ENCODE data around the gene TMEM9B. TPM values are rescaled to one million over a fixed set of nuclear protein-coding genes. Genes with fewer than 3 reads are reported as not detected.

Gene TMEM9B
- total and polyA plus RNA-seq, 2 experiments from 2014 or later: 10.4 to 12.9 TPM

DNA sequence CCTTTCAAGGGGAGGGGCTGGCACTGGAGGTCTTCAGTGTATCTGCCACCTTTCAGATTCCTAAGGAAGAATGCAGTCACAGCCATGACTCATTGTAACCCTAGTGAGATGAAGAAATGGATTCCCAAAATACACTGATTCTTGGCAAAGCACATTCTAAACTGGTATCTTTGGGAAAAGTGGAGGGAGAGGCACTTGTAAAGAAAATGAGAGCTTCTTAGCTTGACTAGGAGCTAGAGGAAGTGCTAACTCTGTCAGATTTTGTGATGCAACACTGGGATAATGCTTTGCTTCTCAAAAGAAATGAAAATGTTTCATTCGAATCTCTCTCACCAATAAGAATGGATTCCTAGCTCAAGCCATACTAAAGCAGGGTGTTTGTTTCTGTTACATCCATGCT, 25.2 kb upstream of the TMEM9B start:
- no peak overlapping the region for H3K4me2 ChIP-seq
- H3K36me3 Mint-ChIP-seq (ENCODE audit: low read depth): no peaks in the 10 kb centered on the region
- no peaks in the 10 kb centered on the region for H3K79me2 ChIP-seq (replicated peaks; ENCODE audit: insufficient read depth)
- H3K4me3 ChIP-seq: no peak overlapping the region
- H3K27me3 Mint-ChIP-seq (ENCODE audit: insufficient read depth, low read depth, poor library complexity): no peaks in the 10 kb centered on the region
- no peak for TF ChIP-seq ZNF114 (CRISPR knock-in tag; IDR thresholded peaks at IDR 0.05)
- TF ChIP-seq NANOG (IDR thresholded peaks at IDR 0.05; ENCODE audit: borderline replicate concordance): no peak
- no peak for TF ChIP-seq CREB1 (CRISPR knock-in tag; IDR thresholded peaks at IDR 0.05; ENCODE audit: low read depth)
- TF ChIP-seq EZH2 (IDR thresholded peaks at IDR 0.05; ENCODE audit: low read depth, unreplicated experiment): no peak
- TF ChIP-seq, protein P1, sequence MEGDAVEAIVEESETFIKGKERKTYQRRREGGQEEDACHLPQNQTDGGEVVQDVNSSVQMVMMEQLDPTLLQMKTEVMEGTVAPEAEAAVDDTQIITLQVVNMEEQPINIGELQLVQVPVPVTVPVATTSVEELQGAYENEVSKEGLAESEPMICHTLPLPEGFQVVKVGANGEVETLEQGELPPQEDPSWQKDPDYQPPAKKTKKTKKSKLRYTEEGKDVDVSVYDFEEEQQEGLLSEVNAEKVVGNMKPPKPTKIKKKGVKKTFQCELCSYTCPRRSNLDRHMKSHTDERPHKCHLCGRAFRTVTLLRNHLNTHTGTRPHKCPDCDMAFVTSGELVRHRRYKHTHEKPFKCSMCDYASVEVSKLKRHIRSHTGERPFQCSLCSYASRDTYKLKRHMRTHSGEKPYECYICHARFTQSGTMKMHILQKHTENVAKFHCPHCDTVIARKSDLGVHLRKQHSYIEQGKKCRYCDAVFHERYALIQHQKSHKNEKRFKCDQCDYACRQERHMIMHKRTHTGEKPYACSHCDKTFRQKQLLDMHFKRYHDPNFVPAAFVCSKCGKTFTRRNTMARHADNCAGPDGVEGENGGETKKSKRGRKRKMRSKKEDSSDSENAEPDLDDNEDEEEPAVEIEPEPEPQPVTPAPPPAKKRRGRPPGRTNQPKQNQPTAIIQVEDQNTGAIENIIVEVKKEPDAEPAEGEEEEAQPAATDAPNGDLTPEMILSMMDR (conservative IDR thresholded peaks at IDR 0.05; ENCODE audit: low read depth in 2 of 2): no peak
- TF ChIP-seq, protein P2, sequence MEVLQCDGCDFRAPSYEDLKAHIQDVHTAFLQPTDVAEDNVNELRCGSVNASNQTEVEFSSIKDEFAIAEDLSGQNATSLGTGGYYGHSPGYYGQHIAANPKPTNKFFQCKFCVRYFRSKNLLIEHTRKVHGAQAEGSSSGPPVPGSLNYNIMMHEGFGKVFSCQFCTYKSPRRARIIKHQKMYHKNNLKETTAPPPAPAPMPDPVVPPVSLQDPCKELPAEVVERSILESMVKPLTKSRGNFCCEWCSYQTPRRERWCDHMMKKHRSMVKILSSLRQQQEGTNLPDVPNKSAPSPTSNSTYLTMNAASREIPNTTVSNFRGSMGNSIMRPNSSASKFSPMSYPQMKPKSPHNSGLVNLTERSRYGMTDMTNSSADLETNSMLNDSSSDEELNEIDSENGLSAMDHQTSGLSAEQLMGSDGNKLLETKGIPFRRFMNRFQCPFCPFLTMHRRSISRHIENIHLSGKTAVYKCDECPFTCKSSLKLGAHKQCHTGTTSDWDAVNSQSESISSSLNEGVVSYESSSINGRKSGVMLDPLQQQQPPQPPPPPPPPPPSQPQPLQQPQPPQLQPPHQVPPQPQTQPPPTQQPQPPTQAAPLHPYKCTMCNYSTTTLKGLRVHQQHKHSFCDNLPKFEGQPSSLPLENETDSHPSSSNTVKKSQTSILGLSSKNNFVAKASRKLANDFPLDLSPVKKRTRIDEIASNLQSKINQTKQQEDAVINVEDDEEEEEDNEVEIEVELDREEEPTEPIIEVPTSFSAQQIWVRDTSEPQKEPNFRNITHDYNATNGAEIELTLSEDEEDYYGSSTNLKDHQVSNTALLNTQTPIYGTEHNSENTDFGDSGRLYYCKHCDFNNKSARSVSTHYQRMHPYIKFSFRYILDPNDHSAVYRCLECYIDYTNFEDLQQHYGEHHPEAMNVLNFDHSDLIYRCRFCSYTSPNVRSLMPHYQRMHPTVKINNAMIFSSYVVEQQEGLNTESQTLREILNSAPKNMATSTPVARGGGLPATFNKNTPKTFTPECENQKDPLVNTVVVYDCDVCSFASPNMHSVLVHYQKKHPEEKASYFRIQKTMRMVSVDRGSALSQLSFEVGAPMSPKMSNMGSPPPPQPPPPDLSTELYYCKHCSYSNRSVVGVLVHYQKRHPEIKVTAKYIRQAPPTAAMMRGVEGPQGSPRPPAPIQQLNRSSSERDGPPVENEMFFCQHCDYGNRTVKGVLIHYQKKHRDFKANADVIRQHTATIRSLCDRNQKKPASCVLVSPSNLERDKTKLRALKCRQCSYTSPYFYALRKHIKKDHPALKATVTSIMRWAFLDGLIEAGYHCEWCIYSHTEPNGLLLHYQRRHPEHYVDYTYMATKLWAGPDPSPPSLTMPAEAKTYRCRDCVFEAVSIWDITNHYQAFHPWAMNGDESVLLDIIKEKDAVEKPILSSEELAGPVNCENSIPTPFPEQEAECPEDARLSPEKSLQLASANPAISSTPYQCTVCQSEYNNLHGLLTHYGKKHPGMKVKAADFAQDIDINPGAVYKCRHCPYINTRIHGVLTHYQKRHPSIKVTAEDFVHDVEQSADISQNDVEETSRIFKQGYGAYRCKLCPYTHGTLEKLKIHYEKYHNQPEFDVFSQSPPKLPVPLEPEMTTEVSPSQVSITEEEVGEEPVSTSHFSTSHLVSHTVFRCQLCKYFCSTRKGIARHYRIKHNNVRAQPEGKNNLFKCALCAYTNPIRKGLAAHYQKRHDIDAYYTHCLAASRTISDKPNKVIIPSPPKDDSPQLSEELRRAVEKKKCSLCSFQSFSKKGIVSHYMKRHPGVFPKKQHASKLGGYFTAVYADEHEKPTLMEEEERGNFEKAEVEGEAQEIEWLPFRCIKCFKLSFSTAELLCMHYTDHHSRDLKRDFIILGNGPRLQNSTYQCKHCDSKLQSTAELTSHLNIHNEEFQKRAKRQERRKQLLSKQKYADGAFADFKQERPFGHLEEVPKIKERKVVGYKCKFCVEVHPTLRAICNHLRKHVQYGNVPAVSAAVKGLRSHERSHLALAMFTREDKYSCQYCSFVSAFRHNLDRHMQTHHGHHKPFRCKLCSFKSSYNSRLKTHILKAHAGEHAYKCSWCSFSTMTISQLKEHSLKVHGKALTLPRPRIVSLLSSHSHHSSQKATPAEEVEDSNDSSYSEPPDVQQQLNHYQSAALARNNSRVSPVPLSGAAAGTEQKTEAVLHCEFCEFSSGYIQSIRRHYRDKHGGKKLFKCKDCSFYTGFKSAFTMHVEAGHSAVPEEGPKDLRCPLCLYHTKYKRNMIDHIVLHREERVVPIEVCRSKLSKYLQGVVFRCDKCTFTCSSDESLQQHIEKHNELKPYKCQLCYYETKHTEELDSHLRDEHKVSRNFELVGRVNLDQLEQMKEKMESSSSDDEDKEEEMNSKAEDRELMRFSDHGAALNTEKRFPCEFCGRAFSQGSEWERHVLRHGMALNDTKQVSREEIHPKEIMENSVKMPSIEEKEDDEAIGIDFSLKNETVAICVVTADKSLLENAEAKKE (CRISPR knock-in tag; IDR thresholded peaks at IDR 0.05): no peak
- TF ChIP-seq, protein P3, sequence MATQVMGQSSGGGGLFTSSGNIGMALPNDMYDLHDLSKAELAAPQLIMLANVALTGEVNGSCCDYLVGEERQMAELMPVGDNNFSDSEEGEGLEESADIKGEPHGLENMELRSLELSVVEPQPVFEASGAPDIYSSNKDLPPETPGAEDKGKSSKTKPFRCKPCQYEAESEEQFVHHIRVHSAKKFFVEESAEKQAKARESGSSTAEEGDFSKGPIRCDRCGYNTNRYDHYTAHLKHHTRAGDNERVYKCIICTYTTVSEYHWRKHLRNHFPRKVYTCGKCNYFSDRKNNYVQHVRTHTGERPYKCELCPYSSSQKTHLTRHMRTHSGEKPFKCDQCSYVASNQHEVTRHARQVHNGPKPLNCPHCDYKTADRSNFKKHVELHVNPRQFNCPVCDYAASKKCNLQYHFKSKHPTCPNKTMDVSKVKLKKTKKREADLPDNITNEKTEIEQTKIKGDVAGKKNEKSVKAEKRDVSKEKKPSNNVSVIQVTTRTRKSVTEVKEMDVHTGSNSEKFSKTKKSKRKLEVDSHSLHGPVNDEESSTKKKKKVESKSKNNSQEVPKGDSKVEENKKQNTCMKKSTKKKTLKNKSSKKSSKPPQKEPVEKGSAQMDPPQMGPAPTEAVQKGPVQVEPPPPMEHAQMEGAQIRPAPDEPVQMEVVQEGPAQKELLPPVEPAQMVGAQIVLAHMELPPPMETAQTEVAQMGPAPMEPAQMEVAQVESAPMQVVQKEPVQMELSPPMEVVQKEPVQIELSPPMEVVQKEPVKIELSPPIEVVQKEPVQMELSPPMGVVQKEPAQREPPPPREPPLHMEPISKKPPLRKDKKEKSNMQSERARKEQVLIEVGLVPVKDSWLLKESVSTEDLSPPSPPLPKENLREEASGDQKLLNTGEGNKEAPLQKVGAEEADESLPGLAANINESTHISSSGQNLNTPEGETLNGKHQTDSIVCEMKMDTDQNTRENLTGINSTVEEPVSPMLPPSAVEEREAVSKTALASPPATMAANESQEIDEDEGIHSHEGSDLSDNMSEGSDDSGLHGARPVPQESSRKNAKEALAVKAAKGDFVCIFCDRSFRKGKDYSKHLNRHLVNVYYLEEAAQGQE (IDR thresholded peaks at IDR 0.05; ENCODE audit: unreplicated experiment): no peak
- TF ChIP-seq JUNB (IDR thresholded peaks at IDR 0.05; ENCODE audit: unreplicated experiment): no peak
- no peak for TF ChIP-seq POLR2AphosphoS5 (IDR thresholded peaks at IDR 0.05; ENCODE audit: low read depth)
- no peak for TF ChIP-seq EZH2phosphoT487 (IDR thresholded peaks at IDR 0.05; ENCODE audit: unreplicated experiment)
- TF ChIP-seq ZNF331 (CRISPR knock-in tag; IDR thresholded peaks at IDR 0.05; ENCODE audit: low read depth): no peak
- no peak for TF ChIP-seq STAT1 (IDR thresholded peaks at IDR 0.05; ENCODE audit: unreplicated experiment)
- TF ChIP-seq, protein P4, sequence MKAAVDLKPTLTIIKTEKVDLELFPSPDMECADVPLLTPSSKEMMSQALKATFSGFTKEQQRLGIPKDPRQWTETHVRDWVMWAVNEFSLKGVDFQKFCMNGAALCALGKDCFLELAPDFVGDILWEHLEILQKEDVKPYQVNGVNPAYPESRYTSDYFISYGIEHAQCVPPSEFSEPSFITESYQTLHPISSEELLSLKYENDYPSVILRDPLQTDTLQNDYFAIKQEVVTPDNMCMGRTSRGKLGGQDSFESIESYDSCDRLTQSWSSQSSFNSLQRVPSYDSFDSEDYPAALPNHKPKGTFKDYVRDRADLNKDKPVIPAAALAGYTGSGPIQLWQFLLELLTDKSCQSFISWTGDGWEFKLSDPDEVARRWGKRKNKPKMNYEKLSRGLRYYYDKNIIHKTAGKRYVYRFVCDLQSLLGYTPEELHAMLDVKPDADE (IDR thresholded peaks at IDR 0.05): no peak
- ATAC-seq (no peak), DNase-seq (ENCODE audit: low spot score) (peak; percentile 22)
- no peaks in the 10 kb centered on the region for H3K9me3 Mint-ChIP-seq
- no peaks in the 10 kb centered on the region for H3K9me2 ChIP-seq (ENCODE audit: insufficient read depth)
- H3F3A ChIP-seq (replicated peaks; ENCODE audit: low read depth): no peaks in the 10 kb centered on the region
- no peaks in the 10 kb centered on the region for H4K20me1 ChIP-seq (replicated peaks; ENCODE audit: insufficient read depth)
- peak overlapping the region; percentile 12; the same call in 1 of the 2 replicates for H3K27ac Mint-ChIP-seq
- no peak overlapping the region for H3K4me3 Mint-ChIP-seq
- H3K36me3 ChIP-seq (ENCODE audit: insufficient read depth): no peaks in the 10 kb centered on the region
- no peaks in the 10 kb centered on the region for H3K27me3 ChIP-seq (ENCODE audit: insufficient read depth)
- peaks cover 7% of the 10 kb centered on the region; the same call in 2 of the 3 replicates for H3K4me1 Mint-ChIP-seq
- H2AFZ ChIP-seq: no peak overlapping the region
- H3K4me1 ChIP-seq (ENCODE audit: insufficient read depth): no peaks in the 10 kb centered on the region
- no peak overlapping the region for H3K27ac ChIP-seq (ENCODE audit: low read depth)

All from GM23338 (cell line).